H1 (cell line): Measurements from ENCODE around the gene ERCC6L. TPM values are rescaled to one million over a fixed set of nuclear protein-coding genes. Genes with fewer than 3 reads are reported as not detected.

ENCODE experiments used
- CTCF ChIA-PET: fragments of 300-600 bp; sonication (Branson Sonifier 250); formaldehyde crosslinking; loops from one replicate; lab custom pipeline; 2021; ENCODE audit not compliant: partially characterized antibody; lab: Charles Lee
- POLR2A ChIA-PET: fragments of 300-600 bp; sonication (Branson Sonifier 250); formaldehyde crosslinking; loops from one replicate; lab custom pipeline; 2021; ENCODE audit warnings: inconsistent platforms; ENCODE audit not compliant: partially characterized antibody; lab: Charles Lee
- DNase-seq, 2 experiments: peaks; one replicate each; pipeline versions ENCODE4 v3.0.0 to v3.0.0-alpha.2; 2010 to 2022; ENCODE audit warnings: low spot score in 2 of 2, low read depth in 1 of 2, mixed read lengths in 1 of 2
- FAIRE-seq: peaks from 2 replicates; lab custom pipeline; 2011; peaks lifted over from hg19 to GRCh38; lab: Jason Lieb, UNC
- H2AFZ ChIP-seq: 2 replicates; pipeline ENCODE4 v1.8.1; 2012; ENCODE audit warnings: low read length, inconsistent platforms
- H2AK5ac ChIP-seq: 2 replicates; pipeline ENCODE4 v1.6.1; 2013; ENCODE audit warnings: low read depth, low read length
- H2BK120ac ChIP-seq: replicated peaks from 2 replicates; pipeline ENCODE3; 2013; ENCODE audit warnings: low read depth, low read length, inconsistent platforms
- H2BK12ac ChIP-seq: 2 replicates; pipeline ENCODE4 v1.6.1; 2013; ENCODE audit warnings: low read depth, low read length
- H2BK15ac ChIP-seq: 2 replicates; pipeline ENCODE4 v1.6.1; 2013; ENCODE audit warnings: low read length
- H2BK20ac ChIP-seq: 2 replicates; pipeline ENCODE4 v1.6.1; 2013; ENCODE audit warnings: low read length
- H2BK5ac ChIP-seq: 2 replicates; pipeline ENCODE4 v1.6.1; 2013; ENCODE audit warnings: low read depth, low read length
- H3K14ac ChIP-seq: 2 replicates; pipeline ENCODE4 v1.6.1; 2013; ENCODE audit warnings: inconsistent platforms; ENCODE audit not compliant: insufficient read length
- H3K18ac ChIP-seq: 2 replicates; pipeline ENCODE4 v1.6.1; 2013; ENCODE audit warnings: low read length; ENCODE audit errors: extremely low read depth
- H3K23ac ChIP-seq: 2 replicates; pipeline ENCODE4 v1.6.1; 2013; ENCODE audit warnings: inconsistent platforms; ENCODE audit not compliant: insufficient read length
- H3K23me2 ChIP-seq: 2 replicates; pipeline ENCODE4 v1.6.1; 2013; ENCODE audit warnings: low read depth, low read length
- H3K27ac ChIP-seq: 2 replicates; pipeline ENCODE4 v1.6.1; 2011; ENCODE audit warnings: low read depth, low read length, inconsistent platforms
- H3K27me3 ChIP-seq, 4 experiments: replicated peaks in 1 of 4; 1 replicate in 1 of 4; 2 replicates in 3 of 4; pipeline versions ENCODE4 v1.6.1 to v1.8.1; 2011 to 2013; ENCODE audit warnings: low read length in 3 of 4, mild to moderate bottlenecking in 3 of 4, inconsistent platforms in 2 of 4, mixed read lengths in 2 of 4, moderate library complexity in 1 of 4; ENCODE audit not compliant: control insufficient read depth in 3 of 4, insufficient read depth in 3 of 4; ENCODE audit errors: extremely low read depth in 1 of 4
- H3K36me3 ChIP-seq, 4 experiments: 2 replicates each; pipeline versions ENCODE4 v1.6.1 to v1.8.1; 2011 to 2013; ENCODE audit warnings: mild to moderate bottlenecking in 4 of 4, low read length in 3 of 4, moderate library complexity in 2 of 4, control low read depth in 1 of 4, inconsistent platforms in 1 of 4; ENCODE audit not compliant: insufficient read depth in 4 of 4, control insufficient read depth in 2 of 4
- H3K4ac ChIP-seq: replicated peaks from 2 replicates; pipeline ENCODE3; 2013; ENCODE audit warnings: low read length, low read depth, mixed read lengths, inconsistent platforms; ENCODE audit not compliant: insufficient read length
- H3K4me1 ChIP-seq, 4 experiments: replicated peaks in 1 of 4; 1 replicate in 1 of 4; 2 replicates in 3 of 4; pipeline versions ENCODE4 v1.6.1 to v1.8.1; 2011 to 2013; ENCODE audit warnings: low read length in 3 of 4, inconsistent platforms in 2 of 4, mixed read lengths in 1 of 4; ENCODE audit not compliant: insufficient read depth in 4 of 4, control insufficient read depth in 3 of 4
- H3K4me2 ChIP-seq, 2 experiments: 2 replicates each; pipeline versions ENCODE4 v1.6.1 to v1.8.1; 2011 to 2013; ENCODE audit warnings: low read depth in 2 of 2, low read length in 2 of 2, control low read depth in 1 of 2, inconsistent platforms in 1 of 2, mild to moderate bottlenecking in 1 of 2; ENCODE audit not compliant: insufficient read depth in 1 of 2
- H3K4me3 ChIP-seq, 4 experiments: fragments of 200-600, 300-600 bp in 1 of 4; sonication (generic), shearing (Covaris generic), sonication (Bioruptor Twin) in 1 of 4; 2 replicates each; pipeline versions ENCODE4 v1.5.1 to v1.8.1; 2011 to 2016; ENCODE audit warnings: low read length in 4 of 4, low read depth in 3 of 4, control low read depth in 2 of 4, inconsistent platforms in 2 of 4, mild to moderate bottlenecking in 2 of 4, mixed read lengths in 1 of 4, moderate library complexity in 1 of 4; ENCODE audit not compliant: insufficient read depth in 2 of 4; ENCODE audit errors: extremely low read depth in 1 of 4
- H3K56ac ChIP-seq: replicated peaks from 2 replicates; pipeline ENCODE3; 2013; ENCODE audit warnings: low read depth, mild to moderate bottlenecking, mixed read lengths, low read length, inconsistent platforms; ENCODE audit not compliant: insufficient read length
- H3K79me1 ChIP-seq: 2 replicates; pipeline ENCODE4 v1.6.1; 2013; ENCODE audit warnings: low read depth, low read length, control low read depth
- H3K79me2 ChIP-seq, 2 experiments: 2 replicates each; pipeline versions ENCODE4 v1.6.1 to v1.8.1; 2012 to 2013; ENCODE audit warnings: low read length in 2 of 2, mild to moderate bottlenecking in 2 of 2, inconsistent platforms in 1 of 2; ENCODE audit not compliant: insufficient read depth in 2 of 2, control insufficient read depth in 1 of 2
- H3K9ac ChIP-seq, 4 experiments: replicated peaks in 1 of 4; 1 replicate in 1 of 4; 2 replicates in 3 of 4; pipeline versions ENCODE4 v1.6.1 to v1.8.1; 2011 to 2013; ENCODE audit warnings: low read depth in 3 of 4, low read length in 3 of 4, control low read depth in 2 of 4, mild to moderate bottlenecking in 2 of 4, moderate library complexity in 2 of 4, inconsistent platforms in 1 of 4; ENCODE audit errors: extremely low read depth in 1 of 4
- H3K9me3 ChIP-seq, 2 experiments: 2 replicates each; pipeline versions ENCODE4 v1.6.1 to v1.8.1; 2012 to 2013; ENCODE audit warnings: mild to moderate bottlenecking in 2 of 2, moderate library complexity in 2 of 2, control low read depth in 1 of 2, inconsistent platforms in 1 of 2, low read depth in 1 of 2, low read length in 1 of 2, mixed read lengths in 1 of 2; ENCODE audit not compliant: insufficient read depth in 2 of 2
- H4K20me1 ChIP-seq, 2 experiments: replicated peaks in 1 of 2; 2 replicates each; pipeline versions ENCODE3 to v1.8.1; 2011 to 2013; ENCODE audit warnings: inconsistent platforms in 2 of 2, low read length in 2 of 2, mild to moderate bottlenecking in 1 of 2; ENCODE audit not compliant: insufficient read depth in 2 of 2, control insufficient read depth in 1 of 2
- H4K5ac ChIP-seq: 2 replicates; pipeline ENCODE4 v1.6.1; 2013; ENCODE audit warnings: low read length, low read depth, mixed read lengths, inconsistent platforms; ENCODE audit not compliant: insufficient read length
- H4K8ac ChIP-seq: 2 replicates; pipeline ENCODE4 v1.8.0; 2013; ENCODE audit warnings: mild to moderate bottlenecking, moderate library complexity, low read length, inconsistent platforms; ENCODE audit not compliant: insufficient read depth; ENCODE audit errors: extremely low read depth
- H4K91ac ChIP-seq: replicated peaks from 2 replicates; pipeline ENCODE3; 2013; ENCODE audit warnings: low read length, mixed read lengths, inconsistent platforms; ENCODE audit not compliant: insufficient read length
- POU5F1 ChIP-seq: IDR thresholded peaks from 2 replicates; pipeline ENCODE4 v1.6.1; 2011; ENCODE audit warnings: low read depth, mild to moderate bottlenecking, low read length, moderate library complexity
- WGBS, 2 experiments: shearing (Covaris generic) in 1 of 2; methylation state at CpG; one replicate each; pipeline versions ENCODE4 v1.1.6 to v1.1.7; 2013 to 2015; ENCODE audit warnings: low lambda C conversion rate in 2 of 2, mixed read lengths in 2 of 2, inconsistent platforms in 1 of 2, low coverage in 1 of 2, missing lambda C conversion rate in 1 of 2; ENCODE audit not compliant: insufficient replicate concordance in 2 of 2, insufficient coverage in 1 of 2, insufficient read length in 1 of 2; ENCODE audit errors: extremely low coverage in 1 of 2, missing lambda C conversion rate in 1 of 2; 5-methylcytosine and 5-hydroxymethylcytosine counted together
- polyA plus RNA-seq, 7 experiments: library from polyadenylated mRNA; depleted of rRNA in 3 of 7; stranded (reverse) in 5 of 7; unstranded in 2 of 7; fragments of >200 nt in 5 of 7; fragments of 200-250 nt in 2 of 7; gene quantifications; 1 replicate in 5 of 7; 2 replicates in 1 of 7; 4 replicates in 1 of 7; pipeline versions ENCODE4 v1.2.1 to v1.2.3, GENCODE V29; 2011 to 2013; ENCODE audit warnings: missing spikeins in 2 of 7, mixed read lengths in 2 of 7
- total RNA-seq: library from RNA; stranded (reverse); fragmentation: NEBNext Ultra II Directional; extraction: Animal tissue kit (Norgen Biotek cat#: 25700); gene quantifications from 2 replicates; pipeline ENCODE4 v1.2.1, GENCODE V29; 2021

Gene ERCC6L
- total and polyA plus RNA-seq, 2 of the 8 experiments (the other 6 are each of a cell fraction or from before 2014, with no cell fraction given): 4.0 to 23.9 TPM

- WGBS, 2 experiments: 92% methylated on average over 3 of the region's 3 CpGs; no CpG with 5 or more reads in 1 of the 2 experiments
- Histone ChIP-seq H4K8ac (no peak overlapping the region), H4K91ac (no peak overlapping the region), H3K4me3 (no peak overlapping the region), H3K56ac (no peak overlapping the region), H3K36me3 (peaks cover 3 to 27% (median 15%) of the 10 kb centered on the region in 4 experiments; a peak in 6 of 8 replicates), H2AFZ (no peak overlapping the region), H3K14ac (no peak overlapping the region), H3K79me1 (no peaks in the 10 kb centered on the region), H2BK15ac (no peak overlapping the region), H3K4me1 (no peaks in the 10 kb centered on the region), H3K4me2 (no peak overlapping the region), H3K9me3 (no peaks in the 10 kb centered on the region), H3K27me3 (no peaks in the 10 kb centered on the region), H2AK5ac (no peak overlapping the region), H3K4ac (no peak overlapping the region), H3K9ac (no peak overlapping the region), H2BK5ac (no peak overlapping the region), H2BK120ac (no peak overlapping the region), H3K27ac (no peak overlapping the region), H3K18ac (no peak overlapping the region), H3K79me2 (no peaks in the 10 kb centered on the region), H4K5ac (no peak overlapping the region), H2BK20ac (no peak overlapping the region), H4K20me1 (peaks cover 0 to 4% of the 10 kb centered on the region in 2 experiments), H3K23ac (no peak overlapping the region), H2BK12ac (no peak overlapping the region), H3K23me2 (no peaks in the 10 kb centered on the region)
- ChIA-PET CTCF (no interaction called here), POLR2A (interaction anchor here (4.1 kb wide), 1 partner anchor 11 kb away, joined by 37 read pairs; the partner anchor contains the start of gene RPS4X)
- DNase-seq (no peak), FAIRE-seq (no peak)
- TF ChIP-seq POU5F1: no peak
These were observed 26.4 kb upstream of the ERCC6L start for GRCh38 chrX:72265263-72265662.
